C4-2B (cell line): Measurements from ENCODE around the gene ZKSCAN8.
A peak's percentile ranks its signal among the peaks of the same experiment; 100 is the strongest.
"Not testable (repeated sequence)": the region's sequence is repeated elsewhere in the genome, so short reads cannot be mapped to it uniquely, and the experiment has no call there.

Experiments
- H3K27ac ChIP-seq: fragments of 450-650 bp; 2 replicates; pipeline ENCODE4 v1.5.1; 2017
- CTCF ChIP-seq: fragments of 450-650 bp; conservative IDR thresholded peaks from 2 replicates; pipeline ENCODE4 v1.5.1; 2017; ENCODE audit warnings: mild to moderate bottlenecking
- ZFX ChIP-seq: fragments of 450-650 bp; IDR thresholded peaks from 2 replicates; pipeline ENCODE4 v1.6.1; 2017

ZKSCAN8 gene

GRCh38 chr6:28141500-28142329 lies at the start of gene ZKSCAN8:
ZKSCAN8 (plus strand) TSS chr6:28141883; CDS start chr6:28148408, 6,525 bp downstream.
- peak within 1 kb of the TSS; percentile 46 for H3K27ac ChIP-seq
- TF ChIP-seq CTCF: no peak; the same call in 1 of the 2 replicates
- peak; percentile 97 for TF ChIP-seq ZFX

GRCh38 chr6:28102222-28102621 lies 39.5 kb upstream of the ZKSCAN8 start:
- H3K27ac ChIP-seq: not testable (repeated sequence)

GRCh38 chr6:28102699-28103098 lies 39.0 kb upstream of the ZKSCAN8 start:
- not testable (repeated sequence) for H3K27ac ChIP-seq

- peak; percentile 73 for TF ChIP-seq CTCF
- TF ChIP-seq ZFX: peak; percentile 40; the same call in 1 of the 2 replicates
- H3K27ac ChIP-seq: peak overlapping the region; percentile 77
Observed at GRCh38 chr6:28104392-28105244, 37.1 kb upstream of the ZKSCAN8 start.

GRCh38 chr6:28105245-28105639 lies 36.4 kb upstream of the ZKSCAN8 start:
- TF ChIP-seq ZFX (no peak), CTCF (no peak)
- H3K27ac ChIP-seq: peak overlapping the region; percentile 77

- TF ChIP-seq ZFX (no peak), CTCF (no peak)
- H3K27ac ChIP-seq: no peak overlapping the region
Observed at GRCh38 chr6:28107506-28107905, 34.2 kb upstream of the ZKSCAN8 start.

- TF ChIP-seq CTCF (no peak), ZFX (no peak)
Observed at GRCh38 chr6:28111964-28112363, 29.7 kb upstream of the ZKSCAN8 start.

GRCh38 chr6:28115799-28116198 lies 25.9 kb upstream of the ZKSCAN8 start:
- no peak overlapping the region for H3K27ac ChIP-seq
- TF ChIP-seq CTCF (no peak), ZFX (no peak)

More at GRCh38 chr6:28111964-28112363, 29.7 kb upstream of the ZKSCAN8 start:
- H3K27ac ChIP-seq: no peak overlapping the region
